Measurements from ENCODE around the gene PTPRN. TPM values are rescaled to one million over a fixed set of nuclear protein-coding genes. Genes with fewer than 3 reads are reported as not detected.

The PTPRN gene
- total and polyA plus RNA-seq, 10 of the 15 experiments (the other 5 are each of a cell fraction or from before 2014, with no cell fraction given) = 0.28 to 0.69 TPM; not detected in 8

GRCh38 chr2:219266886-219267285, 42.3 kb downstream of the PTPRN start:
- no peak overlapping the region for H3K4me2 ChIP-seq (ENCODE audit: control insufficient read depth, insufficient read depth)
- WGBS (ENCODE audit: insufficient coverage, insufficient replicate concordance, low lambda C conversion rate, missing lambda C conversion rate) = 0% methylated on average over 1 of the region's 1 CpG
- intact Hi-C loops (cut with micrococcal nuclease; ENCODE audit: unreplicated experiment) (no loop called here), in situ Hi-C loops (cut with MboI) (no loop called here)
- H3K9ac ChIP-seq (ENCODE audit: control insufficient read depth, insufficient read depth, low read length) = no peak overlapping the region
- no peak for ATAC-seq
- H2AFZ ChIP-seq (ENCODE audit: control insufficient read depth, low read depth, low read length) = no peak overlapping the region
- H3K36me3 ChIP-seq (ENCODE audit: control insufficient read depth in 2 of 2, insufficient read depth in 2 of 2, low read length in 1 of 2) = no peaks in the 10 kb centered on the region
- no peaks in the 10 kb centered on the region for H4K20me1 ChIP-seq (ENCODE audit: control insufficient read depth, insufficient read depth)
- H3K79me2 ChIP-seq (ENCODE audit: control insufficient read depth, insufficient read depth, low read length) = no peaks in the 10 kb centered on the region
- CTCF ChIA-PET = interaction anchor here (1.6 to 2.1 kb wide), 2 partner anchors 10 to 28 kb away, joined by 6 to 9 read pairs; no protein-coding TSS in a partner anchor
- no TSS peak for BruUV-seq (replicated peaks)
- POLR2A ChIA-PET = interaction anchor here (0.6 kb wide), 1 partner anchor 12 kb away, joined by 3 read pairs; the partner anchor contains the start of gene DNAJB2
- H3K4me1 ChIP-seq (ENCODE audit: control insufficient read depth, insufficient read depth, low read length) = no peaks in the 10 kb centered on the region
- RAD21 ChIA-PET (ENCODE audit: unreplicated experiment) = interaction anchor here (0.8 kb wide), 1 partner anchor 10 kb away, joined by 5 read pairs; no protein-coding TSS in a partner anchor
- H3K27me3 ChIP-seq (replicated peaks in 1 of 2; ENCODE audit: control insufficient read depth in 2 of 2, insufficient read depth in 2 of 2, low read length in 1 of 2) = no peaks in the 10 kb centered on the region
- FAIRE-seq = no peak
- H3K4me3 ChIP-seq = no peak overlapping the region
- no peaks in the 10 kb centered on the region for H3K9me3 ChIP-seq (replicated peaks; ENCODE audit: control insufficient read depth, insufficient read depth, low read length)
- SMC1A ChIA-PET (ENCODE audit: uncharacterized antibody, unreplicated experiment) = interaction anchor here (2.1 kb wide), 1 partner anchor 11 kb away, joined by 5 read pairs; no protein-coding TSS in a partner anchor
- DNase-seq (ENCODE audit: low read depth, low spot score) = no peak
- H3K27ac ChIP-seq (ENCODE audit: control insufficient read depth, insufficient read depth) = no peak overlapping the region
- TF ChIP-seq REST (IDR thresholded peaks at IDR 0.05; ENCODE audit: low read depth, low read length) = no peak
- no peak for TF ChIP-seq CHD1 (IDR thresholded peaks at IDR 0.05; ENCODE audit: low read depth, low read length)
- no peak for TF ChIP-seq NR2F1 (conservative IDR thresholded peaks at IDR 0.05)
- TF ChIP-seq ZNF622 (IDR thresholded peaks at IDR 0.05) = no peak
- no peak for TF ChIP-seq IKZF2 (IDR thresholded peaks at IDR 0.05)
- no peak for TF ChIP-seq E4F1 (IDR thresholded peaks at IDR 0.05; ENCODE audit: borderline replicate concordance, partially characterized antibody)
- TF ChIP-seq CEBPB (IDR thresholded peaks at IDR 0.05; ENCODE audit: borderline replicate concordance in 1 of 2, low read depth in 2 of 2, low read length in 2 of 2) = no peak
- no peak for TF ChIP-seq BRCA1 (IDR thresholded peaks at IDR 0.05; ENCODE audit: low read depth, low read length)
- TF ChIP-seq SRF (IDR thresholded peaks at IDR 0.05; ENCODE audit: low read depth in 2 of 2, low read length in 2 of 2) = no peak
- TF ChIP-seq BMI1 (IDR thresholded peaks at IDR 0.05; ENCODE audit: borderline replicate concordance) = no peak
- TF ChIP-seq USF1 (IDR thresholded peaks at IDR 0.05; ENCODE audit: borderline replicate concordance, extremely low read length, insufficient read depth, low read depth, low read length) = no peak
- no peak for TF ChIP-seq RBBP5 (conservative IDR thresholded peaks at IDR 0.05)
- TF ChIP-seq NFYB (IDR thresholded peaks at IDR 0.05; ENCODE audit: insufficient read depth, low read depth, low read length) = no peak
- no peak for TF ChIP-seq SIX5 (IDR thresholded peaks at IDR 0.05; ENCODE audit: low read depth, low read length, severe bottlenecking)
- TF ChIP-seq PML (IDR thresholded peaks at IDR 0.05; ENCODE audit: low read length) = no peak
- no peak for TF ChIP-seq CREB1 (IDR thresholded peaks at IDR 0.05; ENCODE audit: low read depth)
- no peak for TF ChIP-seq NFIC (IDR thresholded peaks at IDR 0.05; ENCODE audit: low read depth, low read length)

Data from GM12878 (cell line).